GM21423 (cell line): ENCODE data around the gene CDCA3.
"Not testable (repeated sequence)": the region's sequence is repeated elsewhere in the genome, so short reads cannot be mapped to it uniquely, and the experiment has no call there.

Experiments used
- ATAC-seq: cut with Tn5 transposase; IDR thresholded peaks from one replicate; pipeline ENCODE4 v1.9.1; 2021; ENCODE audit warnings: mild to moderate bottlenecking, moderate library complexity; ENCODE audit not compliant: unreplicated experiment

Gene CDCA3

DNA sequence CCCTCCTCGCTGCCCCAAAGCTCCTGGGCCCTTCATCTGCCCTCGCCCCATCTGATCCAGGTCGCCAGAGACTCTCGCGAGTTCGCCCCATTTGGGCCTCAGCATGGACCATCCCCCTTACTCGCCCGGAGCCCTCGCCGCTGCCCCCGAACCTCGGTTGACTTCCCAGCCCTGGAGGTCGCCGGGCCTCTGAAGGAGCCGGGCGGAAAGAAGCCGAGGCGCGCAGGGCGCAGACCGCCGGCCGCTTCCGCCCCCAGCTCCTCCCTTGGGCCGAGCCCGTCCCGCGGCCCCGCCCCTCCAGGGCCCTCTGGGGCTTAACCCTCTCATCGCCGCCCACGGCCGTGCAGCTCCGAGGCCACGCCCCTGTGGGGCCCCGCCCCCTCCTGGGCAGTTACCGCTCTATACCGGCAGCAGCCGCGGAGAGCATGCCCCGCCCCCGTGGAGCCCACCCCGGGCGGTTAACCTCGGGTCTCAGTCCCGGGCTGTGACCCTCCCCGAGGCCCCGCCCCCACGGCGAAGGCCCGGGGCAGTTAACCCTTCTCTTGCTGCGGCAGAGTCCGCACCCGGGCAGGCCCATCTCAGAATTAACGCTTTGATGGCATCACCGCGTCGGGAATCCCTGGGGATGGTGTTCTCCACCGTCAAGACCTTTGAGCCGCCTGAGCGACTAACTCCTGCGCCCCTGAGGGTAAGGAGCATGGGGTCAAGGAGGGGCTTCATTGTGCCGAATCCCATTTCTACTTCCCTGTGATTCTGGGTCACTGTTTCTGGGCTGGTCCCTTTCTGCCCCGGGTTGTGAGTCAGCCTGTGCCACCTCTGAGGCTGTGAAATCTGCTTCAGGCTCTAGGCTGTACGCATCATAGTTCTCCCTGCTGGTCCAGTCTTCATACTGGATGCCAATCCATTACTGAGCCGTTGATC, 22.3 kb upstream of the CDCA3 start, which contains the start of gene SPSB2:
Gene SPSB2, minus strand, starts transcription at position 210 of the 921 bp plus-strand sequence. CDS start 402 bp downstream, outside the sequence.
- ATAC-seq: peak; percentile 74

DNA sequence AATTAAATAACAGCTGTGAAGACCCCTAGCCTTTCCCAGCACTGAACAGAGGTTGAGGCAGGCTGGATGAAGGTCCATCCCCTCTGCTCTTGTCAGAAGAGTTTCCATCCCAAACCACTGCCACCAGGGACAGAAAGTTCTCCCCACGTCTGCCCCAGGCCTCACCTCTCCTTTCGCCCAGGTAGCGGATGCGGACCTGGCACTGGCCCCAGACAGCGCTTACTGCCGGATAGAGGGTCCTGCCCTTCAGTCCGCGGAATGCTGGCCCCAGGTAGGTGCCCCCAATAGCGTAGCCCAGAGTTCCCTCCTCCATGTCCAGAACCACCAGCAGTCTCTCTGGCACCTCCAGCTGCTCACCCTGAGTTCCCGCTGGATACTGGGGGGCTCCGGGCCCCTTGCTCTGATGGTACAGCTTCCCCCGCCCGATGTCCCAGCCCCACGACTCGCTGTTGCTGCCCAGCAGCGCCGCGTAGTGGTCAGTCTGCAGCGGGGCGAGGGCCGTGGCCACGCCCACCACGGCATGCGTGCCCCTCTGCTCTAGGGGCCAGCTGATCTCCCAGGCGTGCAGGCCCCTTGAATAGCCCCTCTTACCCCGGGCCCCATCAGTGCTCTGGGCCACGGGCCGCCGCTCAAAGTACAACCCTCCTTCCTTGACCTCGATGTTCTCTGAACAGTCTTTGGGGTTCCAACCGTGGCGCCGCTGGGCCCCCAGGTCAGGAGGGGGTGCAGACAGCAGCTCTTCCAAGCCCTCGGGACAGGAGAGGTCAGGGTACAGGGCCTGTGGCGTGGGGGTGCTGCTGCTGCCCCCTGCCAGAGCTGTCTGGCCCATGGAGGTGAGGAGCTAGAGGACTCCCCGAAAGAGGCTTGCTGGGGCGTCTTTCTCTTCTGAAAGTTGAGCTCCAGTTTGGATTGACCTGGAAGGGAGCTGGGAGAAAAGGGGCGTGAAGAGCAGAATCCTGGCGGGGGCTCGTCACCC, 21.3 kb upstream of the CDCA3 start:
- ATAC-seq: peak; percentile 33

- no peak for ATAC-seq
Observed at GRCh38 chr12:6871052-6871957, 20.2 kb upstream of the CDCA3 start.

- not testable (repeated sequence) for ATAC-seq
Observed at GRCh38 chr12:6870304-6870703, 19.2 kb upstream of the CDCA3 start.

DNA sequence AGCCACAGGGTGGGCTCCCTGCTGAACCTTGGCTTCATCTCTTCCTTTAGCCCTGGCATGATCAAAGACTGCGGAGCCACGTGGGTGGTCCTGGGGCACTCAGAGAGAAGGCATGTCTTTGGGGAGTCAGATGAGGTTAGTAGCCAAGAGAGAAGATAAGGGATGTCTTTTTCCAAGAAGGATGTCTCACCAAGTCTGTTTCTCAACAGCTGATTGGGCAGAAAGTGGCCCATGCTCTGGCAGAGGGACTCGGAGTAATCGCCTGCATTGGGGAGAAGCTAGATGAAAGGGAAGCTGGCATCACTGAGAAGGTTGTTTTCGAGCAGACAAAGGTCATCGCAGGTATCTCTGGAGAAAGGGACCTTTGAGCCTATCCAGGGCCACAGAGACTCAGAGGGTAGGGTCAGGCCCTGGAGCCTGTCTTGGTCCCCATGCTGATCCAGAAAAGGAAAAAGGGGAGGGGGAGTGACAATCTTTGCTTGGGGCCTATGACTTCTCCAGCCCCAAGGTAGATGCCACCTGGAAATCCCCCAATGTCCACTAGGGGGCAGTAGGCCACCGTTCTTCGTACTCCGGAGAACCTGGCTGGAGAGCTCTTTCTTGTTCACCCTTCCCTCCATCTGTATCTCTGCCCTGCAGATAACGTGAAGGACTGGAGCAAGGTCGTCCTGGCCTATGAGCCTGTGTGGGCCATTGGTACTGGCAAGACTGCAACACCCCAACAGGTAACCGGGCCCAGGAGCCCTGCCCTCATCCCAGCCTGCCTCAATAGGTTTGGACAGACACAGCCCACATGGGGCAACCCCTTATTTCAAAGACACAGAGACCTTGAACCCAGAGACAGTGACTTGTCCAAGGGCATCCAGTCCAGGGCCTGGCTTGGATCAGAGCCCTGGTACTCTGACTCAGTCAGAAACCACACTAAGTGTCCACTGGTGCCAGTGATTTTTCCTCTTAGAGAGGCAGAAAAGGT, 18.2 kb upstream of the CDCA3 start:
- ATAC-seq: no peak

- ATAC-seq: no peak
Observed at GRCh38 chr12:6868211-6869048, 17.3 kb upstream of the CDCA3 start.

- ATAC-seq: peak; percentile 55
Observed at GRCh38 chr12:6867413-6868210, 16.5 kb upstream of the CDCA3 start, which contains the start of gene TPI1. TPI1 (plus strand) TSS chr12:6867531; CDS start chr12:6867567, 36 bp downstream.

- ATAC-seq: no peak
Observed at GRCh38 chr12:6866920-6867412, 15.9 kb upstream of the CDCA3 start.

GRCh38 chr12:6866163-6866919, 15.3 kb upstream of the CDCA3 start:
- no peak for ATAC-seq

DNA sequence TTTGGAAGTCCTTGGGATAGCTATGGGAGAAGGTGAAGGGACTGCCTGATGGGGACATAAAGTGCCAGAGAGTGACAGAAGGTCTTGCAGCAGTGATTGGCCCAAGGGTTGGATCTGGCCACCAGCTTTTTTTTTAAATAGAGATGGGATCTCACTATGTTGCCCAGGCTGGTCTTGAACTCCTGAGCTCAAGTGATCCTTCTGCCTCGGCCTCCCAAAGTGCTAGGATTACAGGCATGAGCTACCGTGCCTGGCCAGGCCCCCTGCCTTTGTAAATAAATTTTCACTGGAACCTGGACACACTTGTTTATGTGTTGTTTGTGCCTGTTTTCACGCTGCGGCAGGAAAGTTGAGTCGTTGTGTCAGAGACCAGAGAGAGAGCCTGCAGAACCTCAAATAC, 14.2 kb upstream of the CDCA3 start:
- ATAC-seq: not testable (repeated sequence)

GRCh38 chr12:6863586-6864321, 12.7 kb upstream of the CDCA3 start:
- no peak for ATAC-seq

DNA sequence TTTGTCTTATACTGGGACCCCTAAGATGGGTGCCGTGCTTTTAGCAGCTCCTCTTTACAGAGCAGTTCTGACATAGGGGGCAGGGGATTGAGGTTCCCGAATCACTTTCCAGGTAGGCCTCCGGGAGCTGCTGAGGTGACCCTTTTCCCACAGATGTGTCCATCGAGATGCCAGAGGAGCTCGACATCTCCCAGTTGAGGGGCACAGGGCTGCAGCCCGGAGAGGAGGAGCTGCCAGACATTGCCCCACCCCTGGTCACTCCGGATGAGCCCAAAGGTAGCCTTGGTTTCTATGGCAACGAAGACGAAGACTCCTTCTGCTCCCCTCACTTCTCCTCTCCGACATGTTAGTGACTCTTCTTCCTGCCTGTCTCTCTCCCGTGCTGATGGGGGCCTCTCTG, 11.9 kb upstream of the CDCA3 start:
- ATAC-seq: no peak

- no peak for ATAC-seq
Observed at GRCh38 chr12:6861391-6861790, 10.3 kb upstream of the CDCA3 start.

GRCh38 chr12:6860942-6861341, 9.9 kb upstream of the CDCA3 start:
- ATAC-seq: no peak

GRCh38 chr12:6860116-6860515, 9.0 kb upstream of the CDCA3 start:
- no peak for ATAC-seq

DNA sequence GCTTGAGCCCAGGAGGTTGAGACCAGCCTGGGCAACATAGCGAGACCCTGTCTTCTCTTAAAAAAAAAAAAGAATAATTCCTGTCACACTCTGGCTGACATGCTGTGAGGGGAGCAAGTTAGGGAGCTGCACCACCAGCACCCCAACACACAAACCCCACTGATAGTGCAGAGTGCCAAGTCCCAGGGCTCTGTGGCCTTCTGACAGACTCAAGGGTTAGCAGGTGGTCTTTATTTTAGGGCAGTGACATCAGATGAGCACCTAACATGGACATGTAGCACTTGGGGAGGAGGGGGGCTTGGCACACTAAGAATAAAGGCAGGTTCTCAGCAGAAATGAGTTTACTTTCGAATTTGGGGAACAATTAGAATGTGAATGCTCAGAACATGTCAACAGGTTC, 7.7 kb upstream of the CDCA3 start:
- no peak for ATAC-seq
